SKM-1 treated with dmso at 0.1 percent for 144 hours (cell line): ENCODE data around the gene LSMEM2.
"Not testable (repeated sequence)": the region's sequence is repeated elsewhere in the genome, so short reads cannot be mapped to it uniquely, and the experiment has no call there.

Experiments used
- DNase-seq: peaks from one replicate; lab custom pipeline; 2025; ENCODE audit not compliant: unreplicated experiment; lab: John Stamatoyannopoulos, UW

LSMEM2 gene

GRCh38 chr3:50264383-50264963 is 14.4 kb upstream of the LSMEM2 start:
- no peak for DNase-seq

- DNase-seq, result no peak
These were observed 13.9 kb upstream of the LSMEM2 start for GRCh38 chr3:50264964-50265485.

GRCh38 chr3:50265571-50265970 is 13.3 kb upstream of the LSMEM2 start:
- DNase-seq, result no peak

- no peak for DNase-seq
These were observed 12.9 kb upstream of the LSMEM2 start for GRCh38 chr3:50266017-50266416.

GRCh38 chr3:50266836-50267235 is 12.1 kb upstream of the LSMEM2 start:
- DNase-seq, result no peak

- no peak for DNase-seq
These were observed 11.5 kb upstream of the LSMEM2 start for GRCh38 chr3:50267280-50267913.

GRCh38 chr3:50268276-50268675 is 10.6 kb upstream of the LSMEM2 start:
- DNase-seq, result no peak

- DNase-seq, result no peak
These were observed 10.0 kb upstream of the LSMEM2 start, which contains the start of gene SEMA3B for GRCh38 chr3:50268703-50269451. SEMA3B (plus strand) TSS chr3:50269147; CDS start chr3:50269241, 94 bp downstream.

- no peak for DNase-seq
These were observed 9.4 kb upstream of the LSMEM2 start for GRCh38 chr3:50269460-50269859.

- DNase-seq, result no peak
These were observed 8.9 kb upstream of the LSMEM2 start for GRCh38 chr3:50269977-50270413.

- DNase-seq, result no peak
These were observed 8.3 kb upstream of the LSMEM2 start for GRCh38 chr3:50270422-50271224.

GRCh38 chr3:50271314-50271936 is 7.5 kb upstream of the LSMEM2 start:
- DNase-seq, result no peak

GRCh38 chr3:50272538-50272910 is 6.4 kb upstream of the LSMEM2 start:
- not testable (repeated sequence) for DNase-seq

GRCh38 chr3:50272911-50273688 is 5.8 kb upstream of the LSMEM2 start:
- peak; percentile 78 for DNase-seq

- DNase-seq, result no peak
These were observed 5.2 kb upstream of the LSMEM2 start for GRCh38 chr3:50273689-50274065.

GRCh38 chr3:50274371-50275104 is 4.3 kb upstream of the LSMEM2 start:
- DNase-seq, result peak; percentile 32

- DNase-seq, result no peak
These were observed 3.5 kb upstream of the LSMEM2 start for GRCh38 chr3:50275141-50275995.

- DNase-seq, result no peak
These were observed 2.7 kb upstream of the LSMEM2 start for GRCh38 chr3:50275996-50276761.
